ENCODE data around the gene SORCS2. TPM values are rescaled to one million over a fixed set of nuclear protein-coding genes. Genes with fewer than 3 reads are reported as not detected.

The SORCS2 gene
- total and polyA plus RNA-seq, 2 of the 4 experiments (the other 2 are of a cell fraction) = 0.36 to 0.62 TPM

- H4K8ac ChIP-seq (ENCODE audit: low read depth in 2 of 2, low read length in 2 of 2) = no peak overlapping the region
- no peak overlapping the region for H2BK5ac ChIP-seq (ENCODE audit: low read depth, low read length, poor library complexity, severe bottlenecking)
- H3K56ac ChIP-seq (ENCODE audit: extremely low read depth, insufficient read depth, low read length) = no peak overlapping the region
- H3K18ac ChIP-seq (ENCODE audit: low read depth, low read length) = no peak overlapping the region
- BruUV-seq (replicated peaks) = no TSS peak
- H2AK5ac ChIP-seq (ENCODE audit: low read depth, low read length) = no peak overlapping the region
- no peak overlapping the region for H2BK120ac ChIP-seq (ENCODE audit: low read depth, low read length)
- no peak overlapping the region for H3K14ac ChIP-seq (replicated peaks; ENCODE audit: low read depth, low read length)
- POLR2A ChIA-PET (ENCODE audit: unreplicated experiment) = no interaction called here
- H3K9ac ChIP-seq (ENCODE audit: low read depth, low read length) = no peak overlapping the region
- no peak overlapping the region for H3K4me2 ChIP-seq (ENCODE audit: low read depth, low read length)
- TF ChIP-seq FOS (IDR thresholded peaks at IDR 0.05; ENCODE audit: low read depth, low read length) (no peak), CTCF (conservative IDR thresholded peaks at IDR 0.05; ENCODE audit: low read depth, low read length) (no peak), MAFK (IDR thresholded peaks at IDR 0.05; ENCODE audit: low read depth, low read length) (no peak), RFX5 (IDR thresholded peaks at IDR 0.05; ENCODE audit: low read depth, low read length) (no peak), MXI1 (IDR thresholded peaks at IDR 0.05; ENCODE audit: borderline replicate concordance, low read depth, low read length) (no peak)
- 94% methylated on average over 7 of the region's 10 CpGs; no CpG with 5 or more reads in 1 of the 2 experiments for WGBS, 2 experiments (ENCODE audit: extremely low coverage in 2 of 2, insufficient read length in 1 of 2)
- no peak overlapping the region for H3K4me3 ChIP-seq (ENCODE audit: insufficient read depth, low read depth, low read length)
- ATAC-seq (ENCODE audit: low read depth) (no peak), DNase-seq (no peak)
- no peak overlapping the region for H3K27ac ChIP-seq (ENCODE audit: insufficient read depth, low read length)
- no peaks in the 10 kb centered on the region for H3K9me3 ChIP-seq (ENCODE audit: control insufficient read depth, insufficient read depth, low read length)
- no peak overlapping the region for H3K23ac ChIP-seq (ENCODE audit: low read depth, low read length)
- H3K27me3 ChIP-seq (ENCODE audit: control insufficient read depth, insufficient read depth, low read length) = no peaks in the 10 kb centered on the region
- H2BK20ac ChIP-seq (ENCODE audit: low read depth, low read length) = no peak overlapping the region
- no peak overlapping the region for H3K4ac ChIP-seq (ENCODE audit: low read depth, low read length)
- no peak overlapping the region for H4K5ac ChIP-seq (ENCODE audit: low read depth, low read length)
- peaks cover 35% of the 10 kb centered on the region for H4K20me1 ChIP-seq (ENCODE audit: insufficient read depth, low read length)
- peaks cover 32 to 78% of the 10 kb centered on the region in 2 experiments for H3K79me1 ChIP-seq (ENCODE audit: low read depth in 1 of 2, low read length in 2 of 2)
- peaks cover 12% of the 10 kb centered on the region for H3K9me1 ChIP-seq (ENCODE audit: insufficient read depth, low read length)
- no peak overlapping the region for H2BK15ac ChIP-seq (ENCODE audit: low read depth, low read length)
- H4K91ac ChIP-seq (ENCODE audit: insufficient read depth, low read depth, low read length) = no peak overlapping the region
- dilution Hi-C loops (cut with HindIII; ENCODE audit: low sequenced_read_pairs, unreplicated experiment) (no loop called here), in situ Hi-C loops (cut with MboI; ENCODE audit: low sequenced_read_pairs) (no loop called here), intact Hi-C loops (cut with micrococcal nuclease) (no loop called here)
- no peak overlapping the region for H2AFZ ChIP-seq (replicated peaks; ENCODE audit: low read length, poor library complexity)
- CTCF ChIA-PET = no interaction called here
- no peak overlapping the region for H2AK9ac ChIP-seq (replicated peaks; ENCODE audit: low read depth, low read length, poor library complexity)
- peaks cover 11% of the 10 kb centered on the region for H3K4me1 ChIP-seq (ENCODE audit: control insufficient read depth, insufficient read depth, low read length)
- H3K36me3 ChIP-seq (ENCODE audit: control insufficient read depth, insufficient read depth, low read length) = peaks cover 66% of the 10 kb centered on the region
Measured at GRCh38 chr4:7786040-7786439, 593.7 kb downstream of the SORCS2 start.
